Right lobe of liver (tissue), 6 donors: ENCODE results near the gene RAB11FIP4. TPM values are rescaled to one million over a fixed set of nuclear protein-coding genes. Genes with fewer than 3 reads are reported as not detected.

Experiments used
- ATAC-seq, 4 donors: fragments of 200-7000 bp; cut with Tn5 transposase; one replicate each; pipeline ENCODE4 v1.9.1; 2020; ENCODE audit warnings: mild to moderate bottlenecking in 4 of 4, moderate library complexity in 4 of 4
- DNase-seq, 3 donors: peaks; one replicate each; pipeline ENCODE4 v3.0.0-alpha.2; 2020
- H3K27ac ChIP-seq, 3 donors: fragments of 200-600 bp; one replicate each; pipeline ENCODE4 v1.8.0; 2022
- H3K27me3 ChIP-seq, 2 donors: fragments of 200-600 bp; one replicate each; pipeline ENCODE4 v1.8.0; 2022
- H3K36me3 ChIP-seq, 4 donors: fragments of 200-600 bp; sonication (generic) in 1 of 4; one replicate each; pipeline versions ENCODE4 v1.5.1 to v1.8.0; 2017 to 2022; ENCODE audit warnings: control low read depth in 1 of 4
- H3K4me1 ChIP-seq, 4 donors: fragments of 200-600 bp; sonication (generic) in 1 of 4; one replicate each; pipeline versions ENCODE4 v1.5.1 to v1.8.0; 2017 to 2022; ENCODE audit warnings: control low read depth in 1 of 4
- H3K4me3 ChIP-seq, 3 donors: fragments of 200-600 bp; one replicate each; pipeline ENCODE4 v1.8.0; 2022
- H3K9me3 ChIP-seq, 4 donors: fragments of 200-600 bp; sonication (generic) in 1 of 4; one replicate each; pipeline versions ENCODE4 v1.5.1 to v1.8.0; 2017 to 2022; ENCODE audit warnings: control low read depth in 1 of 4
- POLR2A ChIP-seq: fragments of 450-650 bp; IDR thresholded peaks from one replicate; pipeline ENCODE4 v1.6.1; 2017; ENCODE audit warnings: antibody characterized with exemption, mild to moderate bottlenecking
- WGBS: methylation state at CpG from one replicate; pipeline ENCODE4 v1.1.6; 2018; ENCODE audit warnings: low coverage, low lambda C conversion rate; ENCODE audit not compliant: insufficient coverage; ENCODE audit errors: missing lambda C conversion rate; 5-methylcytosine and 5-hydroxymethylcytosine counted together
- intact Hi-C, 2 donors: fragments of 100-400 bp; cut with DNase I; formaldehyde crosslinking; loops; one replicate each; pipeline versions ENCODE4 v1.11.2 to v1.14.1; 2022
- total RNA-seq, 6 experiments: library from RNA; depleted of rRNA in 2 of 6; stranded (reverse); fragments of >200 nt in 2 of 6; fragmentation: NEBNext Ultra II Directional in 3 of 6; extraction: Animal tissue kit (Norgen Biotek cat#: 25700) in 3 of 6; gene quantifications; one replicate each; pipeline versions ENCODE4 v1.1.0 to v1.2.4, GENCODE V29; 2016 to 2023
- TF ChIP-seq, protein P1 (sequence below), 4 donors: fragments of 200-600 bp in 3 of 4; fragments of 450-650 bp in 1 of 4; IDR thresholded peaks; one replicate each; pipeline versions ENCODE4 v1.5.1 to v1.8.0; 2016 to 2022; ENCODE audit warnings: antibody characterized with exemption in 4 of 4, mild to moderate bottlenecking in 2 of 4
- donor health status: DM: no; HTN: yes; CAD: no.
- donor health status: DM: no; HTN: no; CAD: no.
- donor health status: DM: no; HTN: no; CAD: no.
- donor health status: DM: no; HTN: yes; CAD: no.
- donor health status: DM: no; HTN: yes; CAD: no.

The RAB11FIP4 gene
- total RNA-seq, 6 experiments from 2014 or later, result 3.5 to 6.6 (median 4.6) TPM

DNA sequence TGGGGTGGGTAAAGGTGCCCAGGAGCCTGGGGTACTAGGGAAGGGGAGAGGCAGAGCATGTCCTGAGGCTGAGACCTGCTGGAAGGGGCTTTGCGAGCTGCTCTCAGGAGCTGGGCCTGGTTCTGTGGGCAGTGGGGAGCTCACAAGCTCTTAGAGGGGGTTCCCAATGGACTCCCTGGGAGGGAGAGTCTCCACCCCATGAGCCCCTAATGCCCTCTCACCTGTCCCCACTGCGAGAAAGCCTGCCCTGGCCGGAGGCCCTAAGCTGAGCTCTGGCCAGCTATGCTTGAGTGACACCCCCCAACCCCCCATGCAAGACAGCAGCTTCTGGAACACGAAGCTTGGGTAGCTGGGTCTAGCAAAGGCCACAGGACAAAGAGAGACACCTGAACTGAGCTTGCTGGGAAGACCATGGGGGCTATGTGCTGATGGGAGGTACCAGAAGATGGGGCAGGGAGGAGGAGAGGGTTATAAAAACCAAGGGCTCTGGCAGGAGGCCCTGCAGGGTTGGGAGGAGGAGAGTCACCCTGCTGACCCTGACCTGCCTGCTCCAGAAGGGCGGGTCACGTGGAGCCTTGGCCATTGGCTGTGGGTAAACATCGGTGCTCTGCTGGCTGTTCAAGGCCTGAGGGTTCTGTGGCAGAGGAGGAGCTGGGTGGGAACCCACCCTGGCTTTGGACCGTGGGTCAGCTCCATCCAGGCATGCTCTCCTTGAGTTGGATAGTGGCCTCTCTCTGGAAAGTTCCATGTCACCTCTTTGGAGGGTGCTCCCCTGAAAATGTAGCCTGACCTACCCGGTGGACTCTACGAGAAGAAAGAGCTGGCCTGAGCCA lies 106.7 kb downstream of the RAB11FIP4 start:
- Histone ChIP-seq H3K27me3 (no peaks in the 10 kb centered on the region), H3K4me3 (no peak overlapping the region), H3K36me3 (no peaks in the 10 kb centered on the region), H3K27ac (peak overlapping the region in 1 of 3 donors; percentile 8), H3K4me1 (peaks cover 0 to 59% (median 14%) of the 10 kb centered on the region in 4 donors), H3K9me3 (no peaks in the 10 kb centered on the region)
- intact Hi-C loops, result no loop called here
- DNase-seq (peak; percentile 66 to 91 (median 82)), ATAC-seq (peak; percentile 54 to 76 (median 70))
- WGBS, result 50% methylated on average over 1 of the region's 10 CpGs
- TF ChIP-seq, protein P1, sequence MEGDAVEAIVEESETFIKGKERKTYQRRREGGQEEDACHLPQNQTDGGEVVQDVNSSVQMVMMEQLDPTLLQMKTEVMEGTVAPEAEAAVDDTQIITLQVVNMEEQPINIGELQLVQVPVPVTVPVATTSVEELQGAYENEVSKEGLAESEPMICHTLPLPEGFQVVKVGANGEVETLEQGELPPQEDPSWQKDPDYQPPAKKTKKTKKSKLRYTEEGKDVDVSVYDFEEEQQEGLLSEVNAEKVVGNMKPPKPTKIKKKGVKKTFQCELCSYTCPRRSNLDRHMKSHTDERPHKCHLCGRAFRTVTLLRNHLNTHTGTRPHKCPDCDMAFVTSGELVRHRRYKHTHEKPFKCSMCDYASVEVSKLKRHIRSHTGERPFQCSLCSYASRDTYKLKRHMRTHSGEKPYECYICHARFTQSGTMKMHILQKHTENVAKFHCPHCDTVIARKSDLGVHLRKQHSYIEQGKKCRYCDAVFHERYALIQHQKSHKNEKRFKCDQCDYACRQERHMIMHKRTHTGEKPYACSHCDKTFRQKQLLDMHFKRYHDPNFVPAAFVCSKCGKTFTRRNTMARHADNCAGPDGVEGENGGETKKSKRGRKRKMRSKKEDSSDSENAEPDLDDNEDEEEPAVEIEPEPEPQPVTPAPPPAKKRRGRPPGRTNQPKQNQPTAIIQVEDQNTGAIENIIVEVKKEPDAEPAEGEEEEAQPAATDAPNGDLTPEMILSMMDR (IDR thresholded peaks at IDR 0.05), result no peak
- no peak for TF ChIP-seq POLR2A

DNA sequence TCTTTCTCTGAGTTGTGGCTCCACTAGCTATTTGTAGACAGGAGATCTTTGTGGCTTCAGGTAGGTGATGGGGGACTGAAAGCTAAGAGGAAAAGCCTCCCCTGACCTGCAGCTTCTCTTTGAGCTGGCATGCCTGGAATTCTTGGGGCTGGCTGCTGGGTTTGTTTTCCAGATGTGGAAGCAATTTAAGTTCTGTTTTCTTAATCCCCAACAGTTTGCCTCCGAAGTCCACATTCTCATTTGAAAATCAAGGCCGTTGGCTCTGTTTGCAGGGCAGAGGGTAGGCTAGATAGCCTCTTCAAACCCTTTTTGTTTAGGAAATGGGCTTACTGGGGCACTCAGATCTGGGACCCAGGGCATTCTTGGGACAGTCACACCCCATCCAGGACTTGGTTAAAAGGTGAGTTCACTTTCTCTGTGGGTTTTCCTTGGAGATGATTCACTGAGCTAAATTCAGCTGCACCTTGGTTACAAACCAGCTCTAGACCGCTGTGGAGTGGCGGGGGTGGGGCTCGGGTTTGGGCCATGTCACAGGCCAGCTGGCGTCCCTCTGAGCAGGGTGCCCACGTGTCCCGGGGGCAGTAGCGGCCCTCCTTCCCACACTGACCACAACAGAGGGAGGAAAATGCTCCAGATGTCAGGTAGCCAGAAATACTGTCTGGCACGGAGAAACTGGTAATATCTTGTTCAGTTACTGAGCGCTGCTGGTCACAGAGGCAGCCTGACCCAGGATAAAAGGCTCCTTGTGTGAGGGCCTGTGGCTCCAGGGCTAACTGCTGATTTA lies 108.5 kb downstream of the RAB11FIP4 start:
- Histone ChIP-seq H3K4me3 (no peak overlapping the region), H3K4me1 (peaks cover 0 to 42% (median 10%) of the 10 kb centered on the region in 4 donors), H3K9me3 (no peaks in the 10 kb centered on the region), H3K27ac (peak overlapping the region in 1 of 3 donors; percentile 29), H3K36me3 (no peaks in the 10 kb centered on the region), H3K27me3 (no peaks in the 10 kb centered on the region)
- TF ChIP-seq POLR2A, result no peak
- TF ChIP-seq, protein P1 (IDR thresholded peaks at IDR 0.05), result no peak
- WGBS, result 21% methylated on average over 10 of the region's 11 CpGs
- DNase-seq, result peak; percentile 52 to 79 (median 76)
- peak; percentile 66 to 84 (median 78) for ATAC-seq
- intact Hi-C loops, result no loop called here

DNA sequence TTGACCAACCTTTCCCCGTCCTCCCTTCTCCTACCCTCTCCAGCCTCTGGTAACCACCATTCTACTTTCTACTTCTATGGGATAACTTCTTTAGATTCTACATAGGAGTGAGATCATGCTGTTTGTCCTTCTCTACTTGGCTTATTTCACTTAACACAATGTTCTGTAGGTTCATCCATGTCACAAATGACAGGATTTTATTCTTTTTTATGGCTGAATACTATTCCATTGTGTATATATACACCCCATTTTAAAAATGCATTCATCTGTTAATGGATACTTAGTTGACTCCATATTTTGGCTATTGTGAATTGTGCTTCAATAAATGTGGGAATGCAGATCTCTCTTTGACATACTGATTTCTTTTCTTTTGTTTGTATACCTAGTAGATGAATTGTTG lies 115.0 kb downstream of the RAB11FIP4 start:
- no peak overlapping the region for H3K27ac ChIP-seq
- no peaks in the 10 kb centered on the region for H3K9me3 ChIP-seq
- no peak for ATAC-seq
- WGBS, result 90% methylated on average over 1 of the region's 1 CpG
- H3K36me3 ChIP-seq, result no peaks in the 10 kb centered on the region
- H3K4me1 ChIP-seq, result peaks cover 0 to 18% (median 9%) of the 10 kb centered on the region in 4 donors
- TF ChIP-seq, protein P1 (IDR thresholded peaks at IDR 0.05), result no peak
- no peak for TF ChIP-seq POLR2A
- no peaks in the 10 kb centered on the region for H3K27me3 ChIP-seq
- DNase-seq, result no peak
- H3K4me3 ChIP-seq, result no peak overlapping the region
- intact Hi-C loops, result no loop called here

DNA sequence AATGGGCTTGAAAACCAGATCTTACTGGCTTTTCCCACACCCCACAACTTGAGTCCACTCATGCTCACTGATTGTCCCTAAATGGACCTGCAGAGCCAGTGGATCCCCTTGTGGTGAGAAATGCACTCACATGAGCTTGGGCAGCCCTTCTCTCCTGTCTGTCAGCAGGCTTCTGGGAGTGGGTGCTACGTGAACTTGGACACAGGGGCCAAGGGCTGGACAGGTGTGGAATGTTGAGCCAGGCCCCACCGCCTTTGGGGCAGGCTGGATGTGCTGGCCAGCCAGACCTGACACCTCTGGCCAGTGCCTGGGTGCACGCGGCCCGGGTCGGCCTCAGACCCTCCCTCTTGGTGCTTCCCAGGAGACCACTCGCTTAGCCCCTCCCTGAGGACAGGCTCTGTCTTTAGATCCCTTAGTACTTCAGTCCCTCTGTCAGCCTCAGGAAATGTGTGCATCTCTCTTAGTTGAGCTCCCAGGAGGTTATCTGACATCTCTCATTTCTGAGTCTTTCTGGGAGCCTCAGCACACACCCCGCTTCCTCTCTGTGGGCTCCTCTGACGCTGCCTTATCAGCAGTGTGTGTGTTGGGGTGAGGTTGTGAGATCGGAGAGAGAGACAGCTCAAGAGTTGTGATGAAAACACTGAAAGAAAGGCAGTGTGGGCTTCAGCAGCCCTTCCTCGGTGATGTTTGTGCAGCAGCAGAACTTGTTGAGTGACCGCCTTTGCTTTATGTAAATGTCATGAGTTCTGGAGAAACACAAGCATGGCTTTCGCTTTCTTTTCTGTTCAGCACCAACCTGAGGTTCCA lies 117.0 kb downstream of the RAB11FIP4 start:
- TF ChIP-seq, protein P1 (IDR thresholded peaks at IDR 0.05), result peak in 1 of 4 donors; percentile 17
- TF ChIP-seq POLR2A, result no peak
- Histone ChIP-seq H3K4me1 (peaks cover 0 to 18% (median 9%) of the 10 kb centered on the region in 4 donors), H3K36me3 (no peaks in the 10 kb centered on the region), H3K27me3 (no peaks in the 10 kb centered on the region), H3K4me3 (no peak overlapping the region), H3K27ac (peak overlapping the region in 2 of 3 donors; percentile 15 to 20), H3K9me3 (no peaks in the 10 kb centered on the region)
- intact Hi-C loops, result no loop called here
- DNase-seq (peak in 1 of 3 donors; percentile 54), ATAC-seq (peak; percentile 47 to 70 (median 54))
- WGBS, result 44% methylated on average over 5 of the region's 13 CpGs
